GM21526 (cell line): Measurements from ENCODE around the gene NKX1-1.
"Not testable (repeated sequence)": the region's sequence is repeated elsewhere in the genome, so short reads cannot be mapped to it uniquely, and the experiment has no call there.

ENCODE experiments used
- ATAC-seq: cut with Tn5 transposase; IDR thresholded peaks from one replicate; pipeline ENCODE4 v1.9.1; 2021; ENCODE audit warnings: moderate library complexity; ENCODE audit not compliant: unreplicated experiment, low FRiP score

Gene NKX1-1

DNA sequence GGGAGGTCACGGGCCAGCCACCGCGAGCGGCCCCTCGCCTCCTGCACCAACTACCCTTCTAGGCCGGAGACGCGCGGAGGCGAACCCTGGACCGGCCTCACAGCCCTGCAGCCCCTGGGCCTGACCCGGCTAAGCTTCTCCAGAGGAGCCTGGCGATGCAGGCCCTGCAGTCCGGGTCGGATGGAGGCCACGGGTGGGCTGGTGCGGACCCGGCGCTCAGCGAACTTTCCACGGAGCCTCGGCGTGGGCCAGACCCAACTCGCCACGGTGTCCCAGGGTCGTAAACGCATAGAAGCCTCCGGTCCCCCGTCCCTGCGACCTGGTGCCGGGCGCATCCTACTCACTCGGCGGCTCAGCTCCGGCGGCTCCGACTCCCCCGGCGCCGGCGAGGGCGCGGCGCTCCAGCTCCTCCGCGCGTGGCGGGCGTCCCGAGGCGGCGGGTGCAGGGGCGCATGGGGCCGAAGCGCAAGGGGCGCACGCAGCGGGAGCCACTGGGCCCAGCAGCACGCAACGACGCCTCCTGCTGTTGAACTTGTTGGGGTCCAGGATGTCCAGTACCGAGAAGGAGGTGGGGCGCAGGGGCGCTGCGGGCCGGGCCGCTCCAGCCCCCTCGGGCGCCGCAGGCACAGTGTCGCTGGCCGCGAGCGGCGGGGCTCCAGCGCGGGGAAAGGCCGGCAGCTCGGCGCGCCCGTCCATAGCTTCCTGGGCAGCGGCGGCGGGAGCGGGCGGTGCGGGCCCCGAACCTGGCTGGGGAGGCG lies 427 bp downstream of the NKX1-1 start:
- no peak for ATAC-seq

DNA sequence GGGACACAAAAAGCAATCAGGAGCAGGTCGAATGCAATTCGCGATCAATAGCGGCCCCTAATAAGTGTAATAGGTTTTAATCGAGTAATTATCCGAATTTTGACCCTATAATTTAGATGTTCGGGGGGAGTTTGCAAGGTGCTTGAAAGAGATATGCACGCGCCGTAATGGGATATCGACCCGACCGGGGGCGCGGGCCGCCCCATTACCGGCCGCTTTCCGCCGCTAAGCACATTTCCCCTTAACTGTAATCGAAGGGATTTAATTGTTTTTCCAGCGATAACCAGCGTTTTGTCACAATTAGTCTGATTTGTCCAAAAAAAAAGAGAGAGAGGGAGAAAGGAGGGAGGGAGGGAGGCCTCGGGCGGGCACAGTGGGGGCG lies 997 bp downstream of the NKX1-1 start:
- ATAC-seq = no peak

DNA sequence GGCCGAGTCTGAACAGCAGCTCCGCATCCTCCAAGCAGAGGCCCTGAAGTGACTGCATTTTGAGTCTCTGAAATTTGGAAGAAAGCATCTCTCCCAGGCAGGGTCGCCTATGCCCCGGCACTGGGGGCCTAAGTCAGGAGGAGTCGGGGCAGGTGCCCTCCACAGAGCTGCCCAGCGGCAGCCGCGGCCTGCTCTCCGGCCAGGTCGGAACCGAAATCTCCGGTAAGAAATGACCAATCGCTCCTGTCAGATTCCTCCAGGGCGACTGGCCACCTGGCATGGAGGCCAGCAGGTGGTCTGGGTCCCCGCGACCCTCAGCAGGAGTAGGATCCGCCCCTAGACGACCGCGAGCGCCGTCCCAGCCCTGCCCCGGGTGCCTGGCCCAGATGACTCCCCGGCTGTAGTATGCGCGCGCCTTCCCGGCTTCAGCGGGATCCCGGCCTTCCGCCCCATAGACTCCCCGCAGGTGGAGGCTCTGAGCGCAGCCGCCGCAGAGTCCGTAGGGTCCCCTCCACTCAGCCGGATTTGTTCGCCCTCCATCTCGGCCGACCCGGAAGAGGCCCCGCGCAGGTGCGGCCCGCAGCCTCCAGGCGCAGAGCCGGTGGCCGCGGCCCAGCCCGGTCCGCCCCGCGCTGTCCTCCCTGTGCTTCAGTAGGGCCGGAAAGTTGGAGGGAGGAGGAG lies 1.5 kb downstream of the NKX1-1 start:
- ATAC-seq = no peak

DNA sequence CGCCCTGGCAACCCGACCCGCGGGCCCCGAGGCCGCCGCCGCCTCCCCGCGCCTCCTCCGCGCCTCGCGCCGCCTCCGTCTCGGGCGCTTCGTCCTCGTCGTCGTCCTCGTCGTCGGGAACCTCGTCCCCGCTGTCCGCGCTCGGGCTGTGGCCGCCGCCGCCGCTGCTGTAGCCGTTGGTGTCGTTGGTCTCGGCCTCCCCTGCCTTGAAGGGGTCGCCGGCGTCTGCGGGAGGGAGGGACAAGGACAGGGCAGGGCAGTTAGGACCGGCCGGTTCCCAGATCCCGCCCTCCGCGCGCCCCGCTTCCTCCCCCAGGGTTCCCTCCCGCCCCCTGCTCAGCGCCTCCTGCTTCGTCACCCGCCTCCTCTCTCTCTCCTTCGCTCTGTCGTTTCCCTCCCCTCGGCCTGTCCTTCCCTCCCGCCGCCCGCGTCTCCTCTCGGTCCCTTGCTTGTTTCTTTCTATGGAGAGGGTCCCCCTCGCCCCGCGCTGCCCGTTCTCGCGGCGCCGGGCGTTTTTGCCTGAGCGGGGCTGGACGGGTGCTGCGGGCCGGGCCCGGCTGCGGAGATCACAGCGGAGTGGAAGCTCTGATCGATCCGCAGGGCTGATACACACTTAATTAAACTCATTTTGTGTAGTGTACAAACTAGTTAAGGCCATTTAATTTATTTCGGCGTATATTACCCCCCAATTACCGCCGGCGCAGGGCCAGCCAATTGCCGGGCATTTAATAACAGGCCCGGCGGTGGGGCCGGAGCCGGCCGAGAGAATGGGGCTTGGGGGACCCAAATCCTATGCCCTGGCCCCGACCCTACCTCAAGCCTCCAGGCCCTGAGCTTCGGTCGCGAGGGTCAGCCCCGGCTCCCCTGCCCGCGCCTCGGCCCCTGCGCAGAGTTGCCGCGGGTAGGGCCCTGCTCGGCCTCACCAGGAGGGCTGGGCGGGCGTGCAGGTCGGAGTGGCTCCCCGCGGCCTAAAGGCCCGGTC lies 2.4 kb downstream of the NKX1-1 start:
- no peak for ATAC-seq

DNA sequence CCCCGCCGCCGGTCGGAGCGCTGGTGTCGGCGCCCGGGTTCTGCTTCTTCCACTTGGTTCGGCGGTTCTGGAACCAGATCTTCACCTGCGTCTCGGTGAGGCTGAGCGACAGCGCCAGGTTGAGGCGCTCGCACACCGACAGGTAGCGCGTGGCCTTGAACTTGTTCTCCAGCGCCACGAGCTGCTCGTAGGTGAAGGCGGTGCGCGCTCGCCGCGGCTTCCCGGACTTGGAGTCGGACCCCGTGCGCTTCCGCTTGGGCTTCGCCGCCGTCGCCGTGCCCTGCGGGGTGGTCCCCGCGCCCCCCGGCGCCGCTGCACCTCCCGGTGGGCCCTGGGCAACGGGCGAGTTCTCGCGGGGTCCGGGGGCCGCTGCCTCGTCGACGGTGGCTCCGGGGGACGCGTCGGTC lies 3.1 kb downstream of the NKX1-1 start:
- no peak for ATAC-seq

DNA sequence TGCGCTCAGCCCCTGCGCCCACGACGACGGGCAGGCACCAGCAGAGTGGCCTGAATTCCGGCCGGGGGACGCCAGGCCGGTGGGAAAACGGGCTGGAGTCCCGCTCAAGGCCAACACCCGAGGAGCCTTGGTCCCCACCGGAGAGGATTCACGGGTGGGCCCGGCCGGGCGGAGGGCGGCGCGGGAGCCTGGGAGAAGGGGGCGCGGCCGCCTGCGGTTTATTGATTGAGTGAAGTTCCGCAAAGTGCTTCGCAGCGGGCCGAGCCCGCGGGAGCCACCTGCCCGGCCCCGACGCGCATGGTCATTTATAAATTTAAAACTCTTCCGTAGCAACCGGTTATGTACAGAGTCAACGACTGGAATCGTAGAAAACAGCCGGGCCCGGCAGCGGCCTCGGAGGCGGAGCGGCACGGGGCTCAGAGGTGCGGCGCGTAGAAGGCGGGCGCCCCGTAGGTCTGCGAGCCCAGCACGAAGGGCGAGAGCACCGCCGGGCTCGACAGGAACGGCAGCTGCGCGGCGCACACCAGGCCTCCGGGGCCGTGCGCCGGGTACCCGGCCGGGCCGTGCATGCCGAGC lies 3.6 kb downstream of the NKX1-1 start:
- no peak for ATAC-seq

DNA sequence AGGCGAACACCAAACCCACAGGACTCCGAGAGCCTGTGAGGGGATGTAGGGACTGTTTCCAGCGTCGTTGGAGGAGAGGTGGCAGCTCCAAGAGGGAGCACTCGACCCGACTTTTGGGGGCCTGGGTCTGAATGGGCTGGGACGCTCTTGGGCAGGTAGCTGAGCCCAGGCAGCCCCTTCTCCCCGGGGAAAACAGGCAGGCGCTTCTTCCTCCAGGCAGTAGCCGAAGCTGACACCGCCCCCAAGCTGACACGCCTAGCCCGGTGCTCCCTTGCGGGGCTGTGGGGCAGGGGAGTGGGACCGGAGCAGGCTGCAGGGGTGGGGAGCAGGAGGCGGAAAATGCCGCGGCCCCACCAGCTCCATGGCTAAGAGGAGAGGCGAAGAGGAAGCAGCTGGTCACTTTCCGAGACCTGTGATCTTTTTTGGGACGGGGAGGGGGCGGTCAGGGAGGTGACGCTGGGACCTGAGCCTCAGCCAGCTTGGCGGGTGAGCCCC lies 4.2 kb downstream of the NKX1-1 start:
- no peak for ATAC-seq

DNA sequence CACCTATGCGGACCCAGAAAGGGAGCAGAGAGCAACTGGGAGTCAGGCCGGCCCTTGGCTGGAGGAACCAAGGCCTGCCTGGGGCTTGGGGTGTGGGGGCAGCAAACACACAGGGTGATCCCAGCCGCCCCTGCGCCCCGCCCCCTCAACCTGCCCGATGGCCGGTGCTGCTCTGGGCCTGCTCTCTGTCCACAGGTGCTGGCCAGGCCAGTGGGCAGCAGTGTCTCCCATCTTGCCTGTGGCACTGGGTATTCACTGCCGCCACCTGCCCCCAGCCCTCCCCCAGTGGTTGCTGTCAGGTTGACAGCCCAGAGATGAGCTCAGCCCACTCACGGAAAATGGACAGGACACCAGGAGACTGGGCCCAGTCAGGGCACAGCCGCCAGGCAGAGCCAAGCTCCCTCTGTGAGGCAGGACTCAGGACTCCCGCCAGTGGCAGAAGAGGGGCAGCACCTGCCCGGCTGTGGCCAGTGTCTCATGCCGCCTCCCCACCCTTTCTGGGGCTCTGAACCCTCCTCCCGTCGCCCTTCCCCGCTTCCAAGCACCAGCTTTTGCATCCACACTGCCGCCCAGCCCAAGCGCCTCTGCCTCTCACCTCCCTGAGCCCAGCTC lies 4.7 kb downstream of the NKX1-1 start:
- ATAC-seq = no peak

DNA sequence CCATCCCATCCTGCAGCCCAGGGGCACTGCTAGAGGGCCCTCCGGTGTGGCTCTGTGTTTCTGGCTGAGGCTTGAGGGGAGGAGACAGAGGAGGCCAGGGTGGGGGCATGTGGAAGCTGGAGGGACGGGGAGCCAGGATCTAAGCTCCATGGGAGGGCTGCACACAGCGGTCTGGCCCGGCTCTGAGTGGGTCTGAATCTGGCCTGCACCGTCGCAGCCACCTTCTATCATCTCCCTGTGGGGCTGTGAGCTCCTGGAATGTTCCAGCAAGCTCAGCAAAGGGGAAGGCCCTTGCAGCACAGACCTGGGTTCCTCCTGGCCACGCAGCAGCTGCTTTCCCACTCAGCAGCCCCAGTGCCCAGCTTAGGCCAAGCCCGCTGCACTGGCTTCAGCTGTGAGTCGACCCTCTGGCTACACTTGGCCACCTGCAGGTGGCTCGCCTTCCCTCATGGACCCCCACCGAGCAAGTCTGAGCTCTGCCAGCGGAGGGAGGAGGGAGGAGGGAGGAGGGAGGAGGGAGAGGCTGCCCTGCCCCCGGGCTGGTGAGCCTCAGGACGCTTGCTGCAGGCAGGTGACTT lies 5.3 kb downstream of the NKX1-1 start:
- no peak for ATAC-seq

DNA sequence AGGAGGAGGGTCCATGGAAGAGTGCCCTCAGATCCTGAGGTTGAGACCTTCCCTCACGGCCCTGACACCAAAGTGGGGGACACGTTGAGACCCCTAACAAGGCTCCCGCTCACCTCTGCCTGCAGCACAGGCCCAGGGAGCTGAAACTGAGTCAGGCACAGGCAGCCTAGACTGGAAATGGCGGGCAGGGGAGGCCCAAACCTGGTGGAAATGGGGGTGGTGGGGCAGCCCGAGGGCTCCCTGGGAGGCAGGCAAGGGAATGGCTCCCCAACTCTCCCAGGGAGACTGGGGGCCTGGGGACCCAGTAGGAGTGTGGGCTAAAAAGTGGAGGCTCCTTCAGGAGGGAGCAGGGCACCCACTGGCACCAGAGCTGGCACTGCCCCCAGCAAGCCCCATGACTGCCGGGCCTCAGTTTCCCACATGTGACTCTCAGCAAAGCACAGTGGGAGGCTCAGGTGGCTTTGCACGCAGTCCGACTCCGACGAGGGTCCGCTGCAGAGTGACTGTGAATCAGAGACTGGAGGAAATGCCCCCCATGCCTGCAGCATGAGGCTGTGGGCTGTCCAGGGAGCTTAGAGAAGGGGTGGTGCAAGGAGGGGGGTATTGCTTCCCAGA lies 5.9 kb downstream of the NKX1-1 start:
- no peak for ATAC-seq

DNA sequence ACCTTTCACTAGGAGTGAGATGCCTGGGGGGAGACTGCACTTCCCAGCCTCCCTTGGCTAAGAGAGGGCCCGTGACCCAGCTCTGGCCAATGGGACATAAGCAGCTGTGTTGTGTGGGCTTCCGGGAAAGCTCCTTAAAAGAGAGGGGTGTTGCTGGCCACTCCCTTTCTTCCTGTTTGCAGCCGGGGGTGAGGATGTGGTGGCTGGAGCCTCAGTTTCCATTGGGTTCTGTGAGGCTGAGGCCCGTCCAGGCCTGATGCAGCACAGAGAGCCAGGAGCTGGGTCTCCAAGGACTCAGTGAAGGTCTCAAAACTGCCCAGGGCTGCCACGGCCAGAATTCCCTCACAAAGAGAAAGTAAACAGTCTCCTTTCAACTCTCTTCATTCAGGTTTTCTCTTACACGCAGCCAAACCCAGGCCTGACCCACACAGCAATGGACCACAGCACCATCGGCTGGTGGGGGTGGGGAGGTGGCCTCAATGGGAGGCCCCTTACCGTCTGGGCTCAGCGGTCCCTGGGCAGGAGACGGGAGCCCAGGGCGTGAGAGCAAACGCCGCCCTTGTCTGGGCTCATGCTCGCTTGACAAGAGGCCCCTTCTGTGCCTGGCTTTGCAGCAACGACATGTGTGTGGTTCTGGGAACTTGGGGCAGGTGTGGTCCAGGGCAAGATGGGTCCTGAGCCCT lies 6.6 kb downstream of the NKX1-1 start:
- ATAC-seq = no peak

DNA sequence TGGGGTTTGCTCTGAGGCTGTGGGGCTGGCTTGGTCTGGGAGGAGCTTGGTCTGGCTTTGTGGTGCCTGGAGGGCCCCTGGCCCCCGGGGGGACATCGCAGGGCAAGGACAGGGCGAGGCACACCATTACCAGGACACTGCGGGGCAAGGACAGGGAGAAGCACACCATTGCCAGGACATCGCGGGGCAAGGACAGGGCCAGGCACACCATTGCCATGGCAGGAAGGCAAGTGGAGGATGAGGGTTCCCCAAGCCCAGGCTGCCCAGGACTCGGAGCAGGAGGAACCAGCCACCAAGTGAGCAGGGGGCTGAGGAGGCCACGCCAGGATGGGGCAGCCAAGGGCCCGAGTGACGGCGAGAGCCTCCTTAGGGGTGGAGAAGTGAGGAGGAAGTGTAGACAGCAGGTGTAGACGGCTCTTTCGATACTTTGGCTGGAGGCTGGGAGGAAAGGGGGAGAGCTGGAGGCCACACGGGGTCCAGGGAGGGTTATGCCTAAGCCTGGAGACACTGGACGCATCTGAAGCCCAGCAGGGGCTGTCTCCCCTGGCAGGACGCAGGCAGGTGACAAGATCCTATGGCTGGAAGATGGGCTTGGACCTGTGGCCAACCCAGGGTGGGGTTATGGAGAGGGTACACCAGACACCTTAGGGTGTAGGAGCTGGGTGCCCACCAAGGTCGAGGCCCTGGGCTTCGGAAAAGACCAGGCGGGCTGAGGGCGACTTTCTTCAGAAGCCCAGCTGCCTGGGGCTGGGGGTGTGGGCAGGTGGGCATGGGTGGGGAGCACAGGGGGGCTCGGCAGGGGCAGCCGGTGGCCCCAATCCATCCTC lies 7.3 kb downstream of the NKX1-1 start:
- no peak for ATAC-seq

DNA sequence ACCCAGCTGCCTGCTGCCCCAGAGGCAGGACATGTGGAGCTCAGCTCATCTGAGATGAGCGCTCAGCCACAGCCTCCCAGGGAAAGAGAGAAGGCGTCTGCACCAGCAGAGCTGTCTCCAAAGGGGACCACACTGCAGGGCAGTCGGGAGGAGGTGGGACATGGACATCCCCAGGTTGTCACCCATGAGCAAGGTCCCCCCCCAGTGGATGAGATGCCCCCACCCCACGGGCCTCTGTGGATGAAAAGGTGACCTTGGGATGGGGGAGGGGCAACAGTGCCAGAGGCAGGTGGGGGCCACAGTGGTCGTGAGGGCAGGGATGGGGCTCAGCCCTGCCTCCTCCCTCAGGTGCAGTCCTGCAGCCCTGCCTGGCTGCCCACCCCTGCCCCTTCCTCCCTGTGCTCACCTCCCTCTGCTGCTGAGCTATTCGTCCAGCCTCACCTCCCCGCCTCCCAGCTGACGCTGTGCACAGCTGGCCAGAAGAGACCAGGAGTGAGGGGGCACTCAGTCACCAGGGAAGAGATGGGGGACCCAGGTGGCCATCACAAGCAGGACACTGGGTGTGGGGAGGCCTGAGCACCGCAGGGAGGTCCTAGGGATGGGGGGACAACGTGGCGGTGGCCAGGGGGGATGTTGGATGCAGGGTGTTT lies 9.3 kb downstream of the NKX1-1 start:
- ATAC-seq = no peak

DNA sequence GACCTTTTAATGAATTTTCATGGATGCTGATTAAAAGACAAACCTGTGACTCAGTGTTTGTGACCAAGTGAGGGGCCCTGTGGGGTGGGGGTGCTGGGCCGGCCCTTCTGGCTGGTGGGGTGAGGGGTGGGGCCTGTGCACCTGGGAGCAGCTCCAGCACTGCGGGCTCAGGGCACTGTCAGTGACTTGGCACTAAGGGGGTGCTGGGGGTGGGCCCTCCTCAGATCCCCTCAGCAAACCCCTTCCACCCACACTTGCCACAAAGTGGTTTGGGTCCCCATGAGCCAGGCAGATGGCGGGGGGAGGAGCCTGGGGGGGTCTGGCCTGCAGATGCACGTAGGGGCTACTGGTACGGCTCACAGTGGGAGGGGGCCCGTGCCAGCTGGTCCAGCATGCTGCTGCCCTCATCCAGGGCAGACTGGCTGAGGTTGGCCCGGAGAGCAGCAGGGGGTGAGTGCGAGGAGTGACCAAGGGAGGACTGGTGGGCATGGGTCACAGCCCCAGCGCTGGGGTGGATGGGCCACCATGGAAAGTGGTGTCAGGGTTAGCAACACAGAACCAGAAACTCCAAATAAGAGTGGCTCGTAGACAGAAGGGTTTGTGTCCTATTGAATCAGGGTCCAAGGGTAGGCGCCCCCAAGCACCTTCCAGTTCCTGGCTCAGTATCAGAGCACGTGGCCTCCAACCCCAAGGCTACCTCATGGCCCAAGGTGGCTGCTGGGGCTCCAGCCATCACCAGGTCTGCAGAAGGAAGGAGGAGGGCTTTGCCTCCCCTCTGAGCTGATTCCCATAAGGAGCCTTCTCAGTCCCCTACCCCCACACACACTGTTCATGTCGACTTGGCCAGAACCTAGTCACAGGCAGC lies 10.1 kb downstream of the NKX1-1 start:
- no peak for ATAC-seq

DNA sequence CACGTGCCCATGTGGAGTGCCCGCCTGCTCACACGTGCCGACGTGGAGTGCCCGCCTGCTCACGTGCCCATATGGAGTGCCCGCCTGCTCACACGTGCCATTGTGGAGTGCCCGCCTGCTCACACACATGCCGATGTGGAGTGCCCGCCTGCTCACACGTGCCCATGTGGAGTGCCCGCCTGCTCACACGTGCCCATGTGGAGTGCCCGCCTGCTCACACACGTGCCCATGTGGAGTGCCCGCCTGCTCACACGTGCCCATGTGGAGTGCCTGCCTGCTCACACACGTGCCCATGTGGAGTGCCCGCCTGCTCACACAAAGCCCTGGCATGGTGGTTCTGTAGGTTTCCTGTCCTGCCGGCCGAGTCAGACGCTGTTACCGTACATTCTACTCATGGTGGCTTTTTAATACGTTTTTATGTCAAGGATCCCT lies 10.8 kb downstream of the NKX1-1 start:
- not testable (repeated sequence) for ATAC-seq

DNA sequence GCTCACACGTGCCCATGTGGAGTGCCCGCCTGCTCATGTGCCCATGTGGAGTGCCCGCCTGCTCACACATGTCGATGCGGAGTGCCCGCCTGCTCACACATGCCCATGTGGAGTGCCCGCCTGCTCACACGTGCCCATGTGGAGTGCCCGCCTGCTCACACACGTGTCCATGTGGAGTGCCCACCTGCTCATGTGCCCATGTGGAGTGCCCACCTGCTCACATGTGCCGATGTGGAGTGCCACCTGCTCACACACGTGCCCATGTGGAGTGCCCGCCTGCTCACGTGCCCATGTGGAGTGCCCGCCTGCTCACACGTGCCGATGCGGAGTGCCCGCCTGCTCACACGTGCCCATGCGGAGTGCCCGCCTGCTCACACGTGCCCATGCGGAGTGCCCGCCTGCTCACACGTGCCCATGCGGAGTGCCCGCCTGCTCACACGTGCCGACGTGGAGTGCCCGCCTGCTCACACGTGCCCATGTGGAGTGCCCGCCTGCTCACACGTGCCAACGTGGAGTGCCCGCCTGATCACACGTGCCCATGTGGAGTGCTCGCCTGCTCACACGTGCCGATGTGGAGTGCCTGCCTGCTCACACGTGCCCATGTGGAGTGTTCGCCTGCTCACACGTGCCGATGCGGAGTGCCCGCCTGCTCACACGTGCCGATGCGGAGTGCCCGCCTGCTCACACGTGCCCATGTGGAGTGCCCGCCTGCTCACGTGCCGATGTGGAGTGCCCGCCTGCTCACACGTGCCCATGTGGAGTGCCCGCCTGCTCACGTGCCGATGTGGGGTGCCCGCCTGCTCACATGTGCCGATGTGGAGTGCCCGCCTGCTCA lies 11.5 kb downstream of the NKX1-1 start:
- ATAC-seq = not testable (repeated sequence)
